Common myeloid progenitor, CD34-positive (primary cell): ENCODE data around the gene COG2.
"Not testable (repeated sequence)": the region's sequence is repeated elsewhere in the genome, so short reads cannot be mapped to it uniquely, and the experiment has no call there.

Experiments used
- CTCF ChIA-PET: fragments of 350-600 bp; sonication (Branson Sonifier 250); formaldehyde crosslinking; loops from one replicate; lab custom pipeline; 2021; ENCODE audit warnings: antibody characterized with exemption; lab: Charles Lee
- POLR2A ChIA-PET: fragments of 350-600 bp; sonication (Branson Sonifier 250); formaldehyde crosslinking; loops from one replicate; lab custom pipeline; 2021; ENCODE audit warnings: antibody characterized with exemption; lab: Charles Lee
- DNase-seq, 3 donors: peaks; one replicate each; pipeline versions ENCODE4 v3.0.0 to v3.0.0-alpha.2; 2013
- H3K27ac ChIP-seq, 2 experiments: 1 replicate in 1 of 2; 2 replicates in 1 of 2; pipeline ENCODE4 v1.7.0; 2013; ENCODE audit warnings: inconsistent platforms in 2 of 2, low read length in 2 of 2, mild to moderate bottlenecking in 2 of 2, low read depth in 1 of 2, moderate library complexity in 1 of 2; ENCODE audit not compliant: severe bottlenecking in 2 of 2, insufficient read depth in 1 of 2, poor library complexity in 1 of 2
- H3K27me3 ChIP-seq, 5 experiments: replicated peaks in 2 of 5; 1 replicate in 3 of 5; 2 replicates in 2 of 5; pipeline versions ENCODE4 v1.6.1 to v1.7.0; 2013; ENCODE audit warnings: low read length in 4 of 5, mild to moderate bottlenecking in 2 of 5, moderate library complexity in 2 of 5, inconsistent platforms in 1 of 5; ENCODE audit not compliant: insufficient read depth in 5 of 5, control insufficient read depth in 4 of 5
- H3K36me3 ChIP-seq, 4 experiments: 1 replicate in 2 of 4; 2 replicates in 2 of 4; pipeline versions ENCODE4 v1.6.1 to v1.7.0; 2013; ENCODE audit warnings: low read length in 3 of 4, control low read depth in 1 of 4, mild to moderate bottlenecking in 1 of 4; ENCODE audit not compliant: control insufficient read depth in 4 of 4, insufficient read depth in 4 of 4
- H3K4me1 ChIP-seq, 4 experiments: 1 replicate in 3 of 4; 2 replicates in 1 of 4; pipeline versions ENCODE4 v1.6.1 to v1.7.1; 2013; ENCODE audit warnings: low read length in 3 of 4, mild to moderate bottlenecking in 3 of 4, control low read depth in 1 of 4, inconsistent platforms in 1 of 4, moderate library complexity in 1 of 4; ENCODE audit not compliant: control insufficient read depth in 4 of 4, insufficient read depth in 4 of 4; ENCODE audit errors: control extremely low read depth in 1 of 4
- H3K4me3 ChIP-seq, 7 experiments: 1 replicate in 4 of 7; 2 replicates in 3 of 7; pipeline versions ENCODE4 v1.5.1 to v1.7.0; 2013; ENCODE audit warnings: mild to moderate bottlenecking in 7 of 7, low read length in 6 of 7, moderate library complexity in 6 of 7, inconsistent platforms in 2 of 7, low read depth in 2 of 7, control low read depth in 1 of 7; ENCODE audit not compliant: insufficient read depth in 4 of 7, control insufficient read depth in 1 of 7; ENCODE audit errors: extremely low read depth in 1 of 7
- H3K9me3 ChIP-seq, 5 experiments: 1 replicate in 4 of 5; 2 replicates in 1 of 5; pipeline versions ENCODE4 v1.6.1 to v1.7.1; 2013; ENCODE audit warnings: low read length in 4 of 5, mild to moderate bottlenecking in 2 of 5, inconsistent platforms in 1 of 5, low read depth in 1 of 5, moderate library complexity in 1 of 5; ENCODE audit not compliant: control insufficient read depth in 4 of 5, insufficient read depth in 2 of 5; ENCODE audit errors: control extremely low read depth in 1 of 5
- WGBS: methylation state at CpG from one replicate; pipeline ENCODE4 v1.1.5; 2013; ENCODE audit not compliant: insufficient coverage; 5-methylcytosine and 5-hydroxymethylcytosine counted together

The COG2 gene

DNA sequence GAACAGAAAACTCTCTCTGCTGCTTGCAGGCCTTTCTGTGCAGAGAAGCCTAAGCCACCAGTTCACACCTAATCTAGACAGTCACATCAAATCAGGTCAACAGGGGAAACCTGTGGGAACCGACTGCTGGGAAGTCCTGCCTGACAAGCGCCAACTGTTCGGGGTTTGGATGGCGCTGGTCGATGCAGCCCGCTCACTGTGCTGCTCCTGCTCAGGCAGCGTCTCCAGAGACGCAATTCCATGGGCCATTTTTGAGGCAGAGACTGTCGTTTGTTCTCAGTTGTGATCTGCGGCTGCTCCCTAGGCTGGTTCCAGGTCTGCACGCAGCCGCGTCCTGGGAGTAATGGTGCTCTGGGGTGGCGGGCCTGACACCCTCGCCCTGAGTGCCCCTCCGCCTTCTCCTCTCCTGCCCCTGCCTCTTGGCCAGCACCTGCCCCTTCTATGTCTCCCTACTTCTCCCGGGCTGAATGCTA is 70.2 kb downstream of the COG2 start:
- H3K36me3 ChIP-seq = no peaks in the 10 kb centered on the region
- no peak overlapping the region for H3K4me3 ChIP-seq
- peaks cover 0 to 8% (median 2%) of the 10 kb centered on the region in 5 experiments for H3K27me3 ChIP-seq
- ChIA-PET POLR2A (no interaction called here), CTCF (no interaction called here)
- DNase-seq = no peak
- H3K27ac ChIP-seq = no peak overlapping the region
- H3K4me1 ChIP-seq = peaks cover 0 to 19% (median 8%) of the 10 kb centered on the region in 4 experiments
- H3K9me3 ChIP-seq = peaks cover 0 to 6% (median 2%) of the 10 kb centered on the region in 5 experiments
- 98% methylated on average over 17 of the region's 17 CpGs for WGBS

DNA sequence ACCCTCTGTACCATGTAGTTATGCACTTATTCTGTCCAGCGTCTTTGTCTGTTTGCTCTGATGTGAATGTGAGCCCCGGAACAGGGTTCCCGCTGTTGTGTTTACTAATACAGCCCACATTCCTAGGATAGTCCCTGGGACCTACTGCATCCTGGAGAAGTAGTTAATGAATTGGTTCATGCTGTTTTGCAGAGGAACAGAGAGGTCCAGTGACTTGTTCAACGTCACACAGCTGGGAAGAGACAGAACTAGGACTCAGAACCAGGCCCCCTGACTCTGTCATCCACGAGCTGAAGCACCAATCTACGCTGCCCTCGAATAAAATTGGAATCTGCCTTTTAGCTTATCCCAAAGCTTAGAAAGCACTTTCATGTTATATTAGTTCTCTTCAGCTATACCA is 70.9 kb downstream of the COG2 start:
- DNase-seq = no peak
- ChIA-PET POLR2A (no interaction called here), CTCF (no interaction called here)
- WGBS = 100% methylated on average over 3 of the region's 7 CpGs
- H3K4me3 ChIP-seq = no peak overlapping the region
- no peak overlapping the region for H3K27ac ChIP-seq
- no peaks in the 10 kb centered on the region for H3K36me3 ChIP-seq
- peaks cover 0 to 6% (median 2%) of the 10 kb centered on the region in 5 experiments for H3K9me3 ChIP-seq
- peaks cover 0 to 13% (median 2%) of the 10 kb centered on the region in 4 experiments for H3K4me1 ChIP-seq
- peaks cover 0 to 8% (median 2%) of the 10 kb centered on the region in 5 experiments for H3K27me3 ChIP-seq

- WGBS = 84% methylated on average over 6 of the region's 8 CpGs
- peaks cover 0 to 11% (median 0%) of the 10 kb centered on the region in 4 experiments for H3K4me1 ChIP-seq
- H3K27ac ChIP-seq = no peak overlapping the region
- POLR2A ChIA-PET = interaction anchor here (0.5 kb wide), 1 partner anchor 356 kb away, joined by 4 read pairs; no protein-coding TSS in a partner anchor
- H3K36me3 ChIP-seq = no peaks in the 10 kb centered on the region
- H3K4me3 ChIP-seq = no peak overlapping the region
- DNase-seq = no peak
- CTCF ChIA-PET = no interaction called here
- H3K27me3 ChIP-seq = peaks cover 0 to 8% (median 2%) of the 10 kb centered on the region in 5 experiments
- H3K9me3 ChIP-seq = peaks cover 0 to 6% (median 2%) of the 10 kb centered on the region in 5 experiments
These were observed 71.2 kb downstream of the COG2 start for GRCh38 chr1:230713547-230713914.

DNA sequence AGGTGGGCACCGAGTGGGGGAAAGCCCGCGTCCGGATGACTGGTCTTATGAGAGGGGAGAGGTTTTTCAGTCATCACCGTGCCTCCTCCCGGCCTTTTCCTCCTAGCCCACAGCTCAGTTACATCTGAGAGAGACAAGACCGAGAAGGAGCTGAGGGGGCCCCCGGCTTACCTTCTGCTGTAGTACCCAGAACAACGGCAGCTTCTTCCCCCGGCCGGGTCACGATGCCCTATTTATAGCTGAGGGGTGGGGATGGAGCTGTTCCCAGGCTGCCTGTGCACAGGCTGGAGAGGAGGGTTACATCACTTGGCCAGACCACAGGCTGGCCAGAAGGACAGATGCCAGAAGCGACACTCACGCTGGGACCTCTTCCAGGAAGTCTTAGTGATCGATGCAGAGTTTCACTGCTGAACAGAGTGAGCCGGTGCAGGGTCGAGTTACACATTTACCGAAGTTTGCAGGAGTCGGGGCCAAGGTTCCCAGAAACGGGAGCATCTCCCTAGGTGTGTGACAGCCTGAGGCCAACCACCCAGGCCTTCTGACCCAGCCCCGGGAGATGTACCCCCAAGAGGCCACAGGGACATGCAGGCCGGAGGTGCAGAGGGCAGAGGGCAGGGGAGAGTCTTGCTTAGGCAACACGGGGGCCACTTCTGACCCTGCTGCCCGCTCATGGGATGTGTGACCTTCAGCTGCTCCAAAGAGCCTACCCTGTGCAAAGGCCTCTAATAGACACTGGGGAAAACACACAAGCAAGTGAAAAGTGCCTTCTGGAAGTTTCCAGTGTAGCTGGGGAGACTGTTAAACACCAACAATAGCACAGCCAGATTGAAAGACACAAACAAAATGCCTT is 71.9 kb downstream of the COG2 start, which contains the start of gene AGT:
Gene AGT (minus strand): TSS at position 208 of the 850 bp plus-strand sequence. CDS start 3,299 bp downstream, outside the sequence.
- ChIA-PET POLR2A (interaction anchor here (0.5 kb wide), 1 partner anchor 355 kb away, joined by 4 read pairs; no protein-coding TSS in a partner anchor), CTCF (no interaction called here)
- H3K4me3 ChIP-seq = no peak within 1 kb of the TSS
- WGBS = 49% methylated on average over 18 of the region's 24 CpGs
- peaks cover 0 to 8% (median 0%) of the 10 kb centered on the region in 4 experiments for H3K4me1 ChIP-seq
- DNase-seq = no peak
- no peaks in the 10 kb centered on the region for H3K36me3 ChIP-seq
- H3K27me3 ChIP-seq = peaks cover 0 to 8% (median 2%) of the 10 kb centered on the region in 5 experiments
- H3K9me3 ChIP-seq = peaks cover 0 to 6% (median 2%) of the 10 kb centered on the region in 5 experiments
- no peak within 1 kb of the TSS for H3K27ac ChIP-seq

DNA sequence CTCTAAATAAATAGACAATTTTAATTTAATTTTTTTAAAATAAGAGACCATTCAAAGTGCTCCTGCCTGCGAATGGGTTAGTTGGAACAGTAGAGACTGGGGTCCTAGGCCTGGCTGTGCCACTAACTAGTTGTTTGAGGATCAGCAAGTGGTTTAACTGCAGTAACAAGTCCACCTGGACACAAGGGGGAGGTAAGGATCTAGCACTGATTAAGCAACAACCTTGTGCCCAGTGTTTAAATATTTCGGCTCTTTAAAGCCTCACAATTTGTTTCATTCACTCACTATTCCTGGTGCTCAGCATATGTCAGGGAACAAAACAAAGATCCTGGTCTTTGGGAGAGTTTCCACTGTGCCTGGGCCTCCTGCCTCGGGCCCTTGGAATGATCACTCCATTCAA is 73.2 kb downstream of the COG2 start:
- peaks cover 0 to 8% (median 0%) of the 10 kb centered on the region in 4 experiments for H3K4me1 ChIP-seq
- no peak for DNase-seq
- H3K27ac ChIP-seq = no peak overlapping the region
- 100% methylated on average over 2 of the region's 3 CpGs for WGBS
- H3K4me3 ChIP-seq = no peak overlapping the region
- ChIA-PET POLR2A (no interaction called here), CTCF (no interaction called here)
- peaks cover 0 to 8% (median 2%) of the 10 kb centered on the region in 5 experiments for H3K27me3 ChIP-seq
- H3K9me3 ChIP-seq = peaks cover 0 to 6% (median 2%) of the 10 kb centered on the region in 5 experiments
- no peaks in the 10 kb centered on the region for H3K36me3 ChIP-seq

- H3K36me3 ChIP-seq, H3K27ac ChIP-seq, POLR2A ChIA-PET, H3K27me3 ChIP-seq, DNase-seq, H3K9me3 ChIP-seq, H3K4me1 ChIP-seq, H3K4me3 ChIP-seq: not testable (repeated sequence)
- CTCF ChIA-PET = interaction anchor here (1.1 kb wide), 1 partner anchor 12 kb away, joined by 3 read pairs; no protein-coding TSS in a partner anchor
- 83% methylated on average over 2 of the region's 3 CpGs for WGBS
These were observed 74.2 kb downstream of the COG2 start for GRCh38 chr1:230716453-230716852.

GRCh38 chr1:230717251-230717650 is 75.0 kb downstream of the COG2 start:
- 60% methylated on average over 1 of the region's 1 CpG for WGBS
- H3K27ac ChIP-seq = no peak overlapping the region

More at GRCh38 chr1:230717251-230717650, 75.0 kb downstream of the COG2 start:
- Histone ChIP-seq H3K4me1 (peaks cover 0 to 8% (median 0%) of the 10 kb centered on the region in 4 experiments), H3K4me3 (no peak overlapping the region), H3K36me3 (no peaks in the 10 kb centered on the region), H3K27me3 (peaks cover 0 to 8% (median 2%) of the 10 kb centered on the region in 5 experiments), H3K9me3 (peaks cover 0 to 6% (median 4%) of the 10 kb centered on the region in 5 experiments)
- ChIA-PET POLR2A (no interaction called here), CTCF (interaction anchor here (1.1 kb wide), 1 partner anchor 12 kb away, joined by 3 read pairs; no protein-coding TSS in a partner anchor)
- no peak for DNase-seq
